ENCODE data around the gene XRN1.
"Not testable (repeated sequence)": the region's sequence is repeated elsewhere in the genome, so short reads cannot be mapped to it uniquely, and the experiment has no call there.

XRN1 gene

GRCh38 chr3:142417302-142417701 lies 30.5 kb downstream of the XRN1 start:
- in situ Hi-C loops (cut with MboI; ENCODE audit: low pct_unique_long_range_greater_than_20kb, low sequenced_read_pairs, unreplicated experiment) = no loop called here
- TF ChIP-seq, protein P1, sequence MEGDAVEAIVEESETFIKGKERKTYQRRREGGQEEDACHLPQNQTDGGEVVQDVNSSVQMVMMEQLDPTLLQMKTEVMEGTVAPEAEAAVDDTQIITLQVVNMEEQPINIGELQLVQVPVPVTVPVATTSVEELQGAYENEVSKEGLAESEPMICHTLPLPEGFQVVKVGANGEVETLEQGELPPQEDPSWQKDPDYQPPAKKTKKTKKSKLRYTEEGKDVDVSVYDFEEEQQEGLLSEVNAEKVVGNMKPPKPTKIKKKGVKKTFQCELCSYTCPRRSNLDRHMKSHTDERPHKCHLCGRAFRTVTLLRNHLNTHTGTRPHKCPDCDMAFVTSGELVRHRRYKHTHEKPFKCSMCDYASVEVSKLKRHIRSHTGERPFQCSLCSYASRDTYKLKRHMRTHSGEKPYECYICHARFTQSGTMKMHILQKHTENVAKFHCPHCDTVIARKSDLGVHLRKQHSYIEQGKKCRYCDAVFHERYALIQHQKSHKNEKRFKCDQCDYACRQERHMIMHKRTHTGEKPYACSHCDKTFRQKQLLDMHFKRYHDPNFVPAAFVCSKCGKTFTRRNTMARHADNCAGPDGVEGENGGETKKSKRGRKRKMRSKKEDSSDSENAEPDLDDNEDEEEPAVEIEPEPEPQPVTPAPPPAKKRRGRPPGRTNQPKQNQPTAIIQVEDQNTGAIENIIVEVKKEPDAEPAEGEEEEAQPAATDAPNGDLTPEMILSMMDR (IDR thresholded peaks at IDR 0.05; ENCODE audit: extremely low read depth, insufficient read depth, missing control alignments) = no peak
- DNase-seq (ENCODE audit: low spot score) = no peak

DNA sequence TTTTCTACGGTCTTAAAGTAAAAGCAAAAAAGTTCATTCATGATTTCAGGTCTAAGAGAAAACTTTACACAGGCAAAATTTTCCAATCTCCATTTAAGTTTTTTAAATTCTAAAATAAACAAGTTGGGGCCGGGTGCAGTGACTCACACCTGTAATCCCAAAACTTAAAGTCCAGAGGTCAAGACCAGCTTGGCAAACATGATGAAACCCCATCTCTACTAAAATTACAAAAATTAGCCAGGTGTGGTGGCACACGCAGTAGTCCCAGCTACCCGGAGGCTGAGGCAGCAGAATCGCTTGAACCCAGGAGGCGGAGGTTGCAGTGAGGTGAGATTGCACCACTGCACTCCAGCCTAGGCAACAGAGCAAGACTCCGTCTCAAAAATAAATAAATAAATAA lies 47.3 kb downstream of the XRN1 start:
- in situ Hi-C loops (cut with MboI; ENCODE audit: low pct_unique_long_range_greater_than_20kb, low sequenced_read_pairs, unreplicated experiment); DNase-seq (ENCODE audit: low spot score): not testable (repeated sequence)

GRCh38 chr3:142394921-142395622 lies 52.8 kb downstream of the XRN1 start:
- TF ChIP-seq, protein P1 (IDR thresholded peaks at IDR 0.05; ENCODE audit: extremely low read depth, insufficient read depth, missing control alignments) = no peak

DNA sequence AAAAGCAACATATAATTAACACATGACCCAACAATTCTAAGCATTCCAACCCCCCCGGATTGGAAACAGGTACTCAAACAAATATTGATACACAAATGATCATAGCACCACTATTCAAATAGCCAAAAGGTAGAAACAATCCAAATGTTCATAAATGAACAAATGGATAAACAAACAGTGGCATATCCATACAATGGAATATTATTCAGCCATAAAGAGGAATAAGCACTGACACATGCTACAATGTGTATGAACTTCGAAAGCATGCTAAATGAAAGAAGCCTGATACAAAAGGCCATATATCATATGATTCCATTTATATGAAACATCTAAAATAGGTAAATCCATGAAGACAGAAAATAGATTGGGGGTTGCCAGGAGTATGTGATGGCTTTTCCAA lies 62.8 kb downstream of the XRN1 start:
- TF ChIP-seq, protein P1 (IDR thresholded peaks at IDR 0.05; ENCODE audit: extremely low read depth, insufficient read depth, missing control alignments) = no peak
- DNase-seq (ENCODE audit: low spot score) = no peak
- in situ Hi-C loops (cut with MboI; ENCODE audit: low pct_unique_long_range_greater_than_20kb, low sequenced_read_pairs, unreplicated experiment) = no loop called here

More at GRCh38 chr3:142394921-142395622, 52.8 kb downstream of the XRN1 start:
- no peak for DNase-seq (ENCODE audit: low spot score)
- in situ Hi-C loops (cut with MboI; ENCODE audit: low pct_unique_long_range_greater_than_20kb, low sequenced_read_pairs, unreplicated experiment) = no loop called here

DNA sequence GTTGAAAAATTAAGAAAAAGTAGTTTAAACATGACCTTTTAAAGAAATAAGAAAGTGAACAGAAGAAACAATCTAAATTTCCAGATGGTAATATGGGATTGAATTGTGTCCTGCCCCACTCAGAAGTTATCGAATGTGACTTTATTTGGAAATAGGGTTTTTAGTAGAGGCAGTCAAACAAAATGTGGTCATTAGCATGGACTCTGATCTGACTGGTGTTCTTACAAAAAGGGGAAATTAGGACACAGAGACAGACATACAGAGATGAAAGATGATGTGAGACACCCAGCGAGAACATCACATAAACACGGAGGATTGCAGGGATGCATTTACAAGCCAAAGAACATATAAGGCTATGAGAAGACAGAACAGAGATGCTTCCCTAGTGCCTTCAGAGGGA lies 73.2 kb downstream of the XRN1 start:
- in situ Hi-C loops (cut with MboI; ENCODE audit: low pct_unique_long_range_greater_than_20kb, low sequenced_read_pairs, unreplicated experiment) = no loop called here
- DNase-seq (ENCODE audit: low spot score) = no peak
- TF ChIP-seq, protein P1 (IDR thresholded peaks at IDR 0.05; ENCODE audit: extremely low read depth, insufficient read depth, missing control alignments) = no peak

GRCh38 chr3:142369576-142369975 lies 78.3 kb downstream of the XRN1 start:
- in situ Hi-C loops (cut with MboI; ENCODE audit: low pct_unique_long_range_greater_than_20kb, low sequenced_read_pairs, unreplicated experiment); DNase-seq (ENCODE audit: low spot score): not testable (repeated sequence)

- in situ Hi-C loops (cut with MboI; ENCODE audit: low pct_unique_long_range_greater_than_20kb, low sequenced_read_pairs, unreplicated experiment) = no loop called here
- DNase-seq (ENCODE audit: low spot score) = no peak
- TF ChIP-seq, protein P1 (IDR thresholded peaks at IDR 0.05; ENCODE audit: extremely low read depth, insufficient read depth, missing control alignments) = peak; percentile 34
These were observed 81.4 kb downstream of the XRN1 start for GRCh38 chr3:142366434-142366833.
